Measurements from ENCODE around the gene PIH1D1. TPM values are rescaled to one million over a fixed set of nuclear protein-coding genes. Genes with fewer than 3 reads are reported as not detected.

Gene PIH1D1
- total and polyA plus RNA-seq, 4 experiments from 2014 or later = 87.2 to 186 (median 151) TPM

- H3K27me3 ChIP-seq (ENCODE audit: insufficient read depth, low read length) = peaks cover 68% of the 10 kb centered on the region
- peaks cover 0 to 2% (median 0%) of the 10 kb centered on the region in 8 donors for H3K9me3 Mint-ChIP-seq
- no peak overlapping the region for H3K27ac ChIP-seq (ENCODE audit: low read depth, low read length)
- H3K27me3 Mint-ChIP-seq = peaks cover 65 to 72% of the 10 kb centered on the region in 2 donors
- CTCF ChIA-PET (ENCODE audit: partially characterized antibody) = interaction anchor here (1.1 to 1.4 kb wide), 2 partner anchors 10 to 18 kb away, joined by 3 to 5 read pairs; no protein-coding TSS in a partner anchor
- H3K4me1 Mint-ChIP-seq = peaks cover 26 to 77% (median 46%) of the 10 kb centered on the region in 4 donors
- peaks cover 2 to 8% of the 10 kb centered on the region in 2 donors for H3K36me3 Mint-ChIP-seq
- intact Hi-C loops (cut with micrococcal nuclease) = no loop called here
- H3K9me3 ChIP-seq (ENCODE audit: control insufficient read depth in 1 of 2, low read length in 2 of 2) = no peaks in the 10 kb centered on the region
- no peak overlapping the region for H3K4me3 Mint-ChIP-seq
- H3K4me1 ChIP-seq (ENCODE audit: insufficient read depth, low read length) = peaks cover 37% of the 10 kb centered on the region
- POLR2A ChIA-PET (ENCODE audit: partially characterized antibody) = no interaction called here
- no peaks in the 10 kb centered on the region for H3K36me3 ChIP-seq (ENCODE audit: insufficient read depth, low read length)
- no peak overlapping the region for H3K4me3 ChIP-seq (ENCODE audit: low read length in 2 of 2)
- peak in 1 of 5 donors; percentile 2 for DNase-seq
- peak overlapping the region in 1 of 7 donors; percentile 46 for H3K27ac Mint-ChIP-seq
Measured at GRCh38 chr19:49430172-49430677, 21.4 kb downstream of the PIH1D1 start.

GRCh38 chr19:49428547-49429451 lies 22.8 kb downstream of the PIH1D1 start:
- H3K9me3 ChIP-seq (ENCODE audit: control insufficient read depth in 1 of 2, low read length in 2 of 2) = no peaks in the 10 kb centered on the region
- H3K27ac Mint-ChIP-seq = peak overlapping the region in 1 of 7 donors; percentile 46
- intact Hi-C loops (cut with micrococcal nuclease) = loop anchor here (2.0 kb wide), 1 partner anchor 20 kb away; no protein-coding TSS in a partner anchor
- peaks cover 31 to 86% (median 55%) of the 10 kb centered on the region in 4 donors for H3K4me1 Mint-ChIP-seq
- H3K36me3 ChIP-seq (ENCODE audit: insufficient read depth, low read length) = no peaks in the 10 kb centered on the region
- no peak overlapping the region for H3K27ac ChIP-seq (ENCODE audit: low read depth, low read length)
- no peak overlapping the region for H3K4me3 ChIP-seq (ENCODE audit: low read length in 2 of 2)
- peaks cover 2 to 8% of the 10 kb centered on the region in 2 donors for H3K36me3 Mint-ChIP-seq
- peaks cover 69% of the 10 kb centered on the region for H3K27me3 ChIP-seq (ENCODE audit: insufficient read depth, low read length)
- ChIA-PET CTCF (ENCODE audit: partially characterized antibody) (interaction anchor here (1.4 to 1.8 kb wide), 3 partner anchors 17 to 22 kb away, joined by 3 to 5 read pairs (median 4); no protein-coding TSS in a partner anchor), POLR2A (ENCODE audit: partially characterized antibody) (interaction anchor here (1.0 kb wide), 1 partner anchor 13 kb away, joined by 3 read pairs; no protein-coding TSS in a partner anchor)
- peak in 1 of 5 donors; percentile 18 for DNase-seq
- H3K4me1 ChIP-seq (ENCODE audit: insufficient read depth, low read length) = peaks cover 42% of the 10 kb centered on the region
- H3K4me3 Mint-ChIP-seq = peak overlapping the region in 6 of 8 donors; percentile 22 to 77 (median 60)
- peaks cover 0 to 2% (median 0%) of the 10 kb centered on the region in 8 donors for H3K9me3 Mint-ChIP-seq
- peaks cover 64 to 76% of the 10 kb centered on the region in 2 donors for H3K27me3 Mint-ChIP-seq

- CTCF ChIA-PET (ENCODE audit: partially characterized antibody) = interaction anchor here (1.5 to 1.8 kb wide), 2 partner anchors 18 to 22 kb away, joined by 3 to 4 read pairs; no protein-coding TSS in a partner anchor
- peak overlapping the region in 1 of 7 donors; percentile 46 for H3K27ac Mint-ChIP-seq
Measured at GRCh38 chr19:49427855-49428546, 23.6 kb downstream of the PIH1D1 start.

GRCh38 chr19:49427339-49427738 lies 24.3 kb downstream of the PIH1D1 start:
- H3K9me3 ChIP-seq (ENCODE audit: control insufficient read depth in 1 of 2, low read length in 2 of 2) = no peaks in the 10 kb centered on the region
- H3K36me3 Mint-ChIP-seq = peaks cover 0 to 5% of the 10 kb centered on the region in 2 donors
- H3K36me3 ChIP-seq (ENCODE audit: insufficient read depth, low read length) = no peaks in the 10 kb centered on the region
- peak in 1 of 5 donors; percentile 13 for DNase-seq
- no peak overlapping the region for H3K27ac ChIP-seq (ENCODE audit: low read depth, low read length)
- H3K9me3 Mint-ChIP-seq = peaks cover 0 to 3% (median 0%) of the 10 kb centered on the region in 8 donors
- peak overlapping the region in 1 of 7 donors; percentile 46 for H3K27ac Mint-ChIP-seq
- peaks cover 43% of the 10 kb centered on the region for H3K4me1 ChIP-seq (ENCODE audit: insufficient read depth, low read length)
- H3K4me1 Mint-ChIP-seq = peaks cover 36 to 87% (median 59%) of the 10 kb centered on the region in 4 donors
- peak overlapping the region in 3 of 8 donors; percentile 2 to 52 (median 36) for H3K4me3 Mint-ChIP-seq
- H3K4me3 ChIP-seq (ENCODE audit: low read length in 2 of 2) = no peak overlapping the region
- POLR2A ChIA-PET (ENCODE audit: partially characterized antibody) = interaction anchor here (0.8 to 1.8 kb wide), 4 partner anchors 17 to 35 kb away, joined by 3 to 6 read pairs (median 3); no protein-coding TSS in a partner anchor
- H3K27me3 Mint-ChIP-seq = peaks cover 68 to 77% of the 10 kb centered on the region in 2 donors
- intact Hi-C loops (cut with micrococcal nuclease) = no loop called here
- CTCF ChIA-PET (ENCODE audit: partially characterized antibody) = interaction anchor here (1.8 kb wide), 1 partner anchor 21 kb away, joined by 4 read pairs; no protein-coding TSS in a partner anchor
- H3K27me3 ChIP-seq (ENCODE audit: insufficient read depth, low read length) = peaks cover 70% of the 10 kb centered on the region

More at GRCh38 chr19:49427855-49428546, 23.6 kb downstream of the PIH1D1 start:
- Histone ChIP-seq H3K36me3 (ENCODE audit: insufficient read depth, low read length) (no peaks in the 10 kb centered on the region), H3K27ac (ENCODE audit: low read depth, low read length) (no peak overlapping the region), H3K4me1 (ENCODE audit: insufficient read depth, low read length) (peaks cover 43% of the 10 kb centered on the region), H3K4me3 (ENCODE audit: low read length in 2 of 2) (peak overlapping the region in 1 of 2 donors; percentile 34), H3K27me3 (ENCODE audit: insufficient read depth, low read length) (peaks cover 70% of the 10 kb centered on the region), H3K9me3 (ENCODE audit: control insufficient read depth in 1 of 2, low read length in 2 of 2) (no peaks in the 10 kb centered on the region)
- Mint-ChIP-seq H3K36me3 (peaks cover 0 to 5% of the 10 kb centered on the region in 2 donors), H3K4me1 (peaks cover 33 to 87% (median 57%) of the 10 kb centered on the region in 4 donors), H3K4me3 (peak overlapping the region in 7 of 8 donors; percentile 35 to 68 (median 58)), H3K9me3 (peaks cover 0 to 2% (median 0%) of the 10 kb centered on the region in 8 donors), H3K27me3 (peaks cover 65 to 74% of the 10 kb centered on the region in 2 donors)
- POLR2A ChIA-PET (ENCODE audit: partially characterized antibody) = interaction anchor here (1.0 to 1.8 kb wide), 2 partner anchors 14 to 18 kb away, joined by 3 read pairs; no protein-coding TSS in a partner anchor
- intact Hi-C loops (cut with micrococcal nuclease) = loop anchor here (2.0 kb wide), 1 partner anchor 19 kb away; no protein-coding TSS in a partner anchor
- DNase-seq = peak in 2 of 5 donors; percentile 23 to 40

GRCh38 chr19:49425922-49426592 lies 25.6 kb downstream of the PIH1D1 start:
- no peaks in the 10 kb centered on the region for H3K36me3 ChIP-seq (ENCODE audit: insufficient read depth, low read length)
- peaks cover 70% of the 10 kb centered on the region for H3K27me3 ChIP-seq (ENCODE audit: insufficient read depth, low read length)
- peak in 1 of 5 donors; percentile 31 for DNase-seq
- Mint-ChIP-seq H3K9me3 (peaks cover 0 to 3% (median 0%) of the 10 kb centered on the region in 8 donors), H3K4me1 (peaks cover 41 to 91% (median 63%) of the 10 kb centered on the region in 4 donors), H3K4me3 (peak overlapping the region in 4 of 8 donors; percentile 1 to 70 (median 39)), H3K27me3 (peaks cover 71 to 78% of the 10 kb centered on the region in 2 donors), H3K36me3 (peaks cover 0 to 5% of the 10 kb centered on the region in 2 donors), H3K27ac (peak overlapping the region in 2 of 7 donors; percentile 62 to 74)
- ChIA-PET CTCF (ENCODE audit: partially characterized antibody) (interaction anchor here (1.0 to 1.2 kb wide), 2 partner anchors 17 to 18 kb away, joined by 3 read pairs; no protein-coding TSS in a partner anchor), POLR2A (ENCODE audit: partially characterized antibody) (interaction anchor here (0.8 to 1.8 kb wide), 5 partner anchors 13 to 43 kb away, joined by 3 to 6 read pairs (median 4); no protein-coding TSS in a partner anchor)
- no peaks in the 10 kb centered on the region for H3K9me3 ChIP-seq (ENCODE audit: control insufficient read depth in 1 of 2, low read length in 2 of 2)
- intact Hi-C loops (cut with micrococcal nuclease) = no loop called here
- no peak overlapping the region for H3K4me3 ChIP-seq (ENCODE audit: low read length in 2 of 2)
- H3K27ac ChIP-seq (ENCODE audit: low read depth, low read length) = no peak overlapping the region
- peaks cover 51% of the 10 kb centered on the region for H3K4me1 ChIP-seq (ENCODE audit: insufficient read depth, low read length)

GRCh38 chr19:49425178-49425577 lies 26.4 kb downstream of the PIH1D1 start, which contains the start of gene GFY:
Gene GFY, plus strand, starts transcription at chr19:49425388. Its CDS starts 1,043 bp downstream, at chr19:49426431.
- H3K9me3 Mint-ChIP-seq = peaks cover 0 to 3% (median 0%) of the 10 kb centered on the region in 8 donors
- no peaks in the 10 kb centered on the region for H3K9me3 ChIP-seq (ENCODE audit: control insufficient read depth in 1 of 2, low read length in 2 of 2)
- H3K27ac ChIP-seq (ENCODE audit: low read depth, low read length) = no peak within 1 kb of the TSS
- peaks cover 0 to 5% of the 10 kb centered on the region in 2 donors for H3K36me3 Mint-ChIP-seq
- H3K4me3 ChIP-seq (ENCODE audit: low read length in 2 of 2) = no peak within 1 kb of the TSS
- peak in 1 of 5 donors; percentile 6 for DNase-seq
- H3K27ac Mint-ChIP-seq = peak within 1 kb of the TSS in 3 of 7 donors; percentile 52 to 74 (median 62)
- H3K36me3 ChIP-seq (ENCODE audit: insufficient read depth, low read length) = no peaks in the 10 kb centered on the region
- peaks cover 70% of the 10 kb centered on the region for H3K27me3 ChIP-seq (ENCODE audit: insufficient read depth, low read length)
- ChIA-PET POLR2A (ENCODE audit: partially characterized antibody) (interaction anchor here (0.5 to 2.4 kb wide), 6 partner anchors 12 to 44 kb away, joined by 3 to 10 read pairs (median 4); no protein-coding TSS in a partner anchor), CTCF (ENCODE audit: partially characterized antibody) (interaction anchor here (1.0 to 2.2 kb wide), 3 partner anchors 16 to 34 kb away, joined by 3 to 7 read pairs (median 3); no protein-coding TSS in a partner anchor)
- H3K4me1 Mint-ChIP-seq = peaks cover 39 to 91% (median 62%) of the 10 kb centered on the region in 4 donors
- H3K27me3 Mint-ChIP-seq = peaks cover 73 to 80% of the 10 kb centered on the region in 2 donors
- intact Hi-C loops (cut with micrococcal nuclease) = no loop called here
- peak within 1 kb of the TSS in 5 of 8 donors; percentile 52 to 88 (median 77) for H3K4me3 Mint-ChIP-seq
- H3K4me1 ChIP-seq (ENCODE audit: insufficient read depth, low read length) = peaks cover 56% of the 10 kb centered on the region
